Keratinocyte (primary cell): ENCODE results near the gene F13B. TPM values are rescaled to one million over a fixed set of nuclear protein-coding genes. Genes with fewer than 3 reads are reported as not detected.

Experiments
- DNase-seq: peaks from one replicate; pipeline ENCODE4 v3.0.0-alpha.2; 2011; ENCODE audit warnings: low read depth, missing footprints, low spot score
- FAIRE-seq: peaks from 2 replicates; lab custom pipeline; 2011; peaks lifted over from hg19 to GRCh38; lab: Jason Lieb, UNC
- H2AFZ ChIP-seq: 2 replicates; pipeline ENCODE4 v1.6.0; 2012; ENCODE audit warnings: low read length, control low read depth, inconsistent platforms; ENCODE audit not compliant: control insufficient read depth
- H3K27ac ChIP-seq: 2 replicates; pipeline ENCODE4 v1.5.1; 2011; ENCODE audit warnings: low read length; ENCODE audit not compliant: control insufficient read depth, insufficient read depth
- H3K27me3 ChIP-seq: 3 replicates; pipeline ENCODE4 v1.6.0; 2011; ENCODE audit warnings: low read length; ENCODE audit not compliant: control insufficient read depth, insufficient read depth; ENCODE audit errors: extremely low read depth
- H3K36me3 ChIP-seq, 2 experiments: 2 replicates in 1 of 2; 3 replicates in 1 of 2; pipeline ENCODE4 v1.5.1; 2011; ENCODE audit warnings: low read length in 2 of 2, mild to moderate bottlenecking in 1 of 2; ENCODE audit not compliant: control insufficient read depth in 2 of 2, insufficient read depth in 2 of 2; ENCODE audit errors: extremely low read depth in 1 of 2
- H3K4me1 ChIP-seq: 3 replicates; pipeline ENCODE4 v1.5.1; 2011; ENCODE audit warnings: low read length; ENCODE audit not compliant: control insufficient read depth, insufficient read depth; ENCODE audit errors: extremely low read depth
- H3K4me2 ChIP-seq: 3 replicates; pipeline ENCODE4 v1.6.0; 2011; ENCODE audit warnings: low read depth, low read length; ENCODE audit not compliant: control insufficient read depth, insufficient read depth; ENCODE audit errors: extremely low read depth
- H3K4me3 ChIP-seq, 3 experiments: fragments of 200-600 bp in 1 of 3; sonication (generic) in 1 of 3; 2 replicates in 2 of 3; 3 replicates in 1 of 3; pipeline ENCODE4 v1.5.1; 2011 to 2016; ENCODE audit warnings: low read length in 3 of 3, mild to moderate bottlenecking in 3 of 3, control low read depth in 2 of 3, inconsistent platforms in 1 of 3, low read depth in 1 of 3, mixed read lengths in 1 of 3, mixed run types in 1 of 3, moderate library complexity in 1 of 3; ENCODE audit not compliant: control insufficient read depth in 2 of 3, insufficient read depth in 2 of 3; ENCODE audit errors: extremely low read depth in 1 of 3
- H3K79me2 ChIP-seq: 2 replicates; pipeline ENCODE4 v1.6.0; 2012; ENCODE audit warnings: low read length; ENCODE audit not compliant: control insufficient read depth, insufficient read depth
- H3K9ac ChIP-seq: 3 replicates; pipeline ENCODE4 v1.6.0; 2011; ENCODE audit warnings: low read length; ENCODE audit not compliant: control insufficient read depth, insufficient read depth; ENCODE audit errors: extremely low read depth
- H3K9me1 ChIP-seq: 3 replicates; pipeline ENCODE4 v1.6.0; 2011; ENCODE audit warnings: low read length; ENCODE audit not compliant: control insufficient read depth, insufficient read depth; ENCODE audit errors: extremely low read depth
- H3K9me3 ChIP-seq: 2 replicates; pipeline ENCODE4 v1.5.1; 2012; ENCODE audit warnings: low read depth, low read length; ENCODE audit not compliant: control insufficient read depth
- H4K20me1 ChIP-seq: 3 replicates; pipeline ENCODE4 v1.6.0; 2011; ENCODE audit warnings: low read length; ENCODE audit not compliant: control insufficient read depth, insufficient read depth; ENCODE audit errors: extremely low read depth
- CTCF ChIP-seq, 3 experiments: IDR thresholded peaks in 1 of 3; conservative IDR thresholded peaks in 1 of 3; optimal IDR thresholded peaks in 1 of 3; 2 replicates in 2 of 3; 3 replicates in 1 of 3; pipeline versions ENCODE3 to v1.5.1; 2011; ENCODE audit warnings: low read length in 3 of 3, mild to moderate bottlenecking in 3 of 3, moderate library complexity in 2 of 3, control low read depth in 1 of 3, inconsistent platforms in 1 of 3; ENCODE audit not compliant: insufficient read depth in 2 of 3; ENCODE audit errors: extremely low read depth in 1 of 3
- EZH2 ChIP-seq: IDR thresholded peaks from one replicate; pipeline ENCODE4 v1.6.1; 2012; ENCODE audit warnings: inconsistent platforms, mild to moderate bottlenecking, low read length, moderate library complexity
- dilution Hi-C: fragments of 300-500 bp; cut with MboI; formaldehyde crosslinking; loops from one replicate; pipeline ENCODE4 v1.7.0; 2020; ENCODE audit warnings: low sequenced_read_pairs; ENCODE audit not compliant: extremely low pct_ligation_motif_present
- polyA plus RNA-seq, 5 experiments: library from polyadenylated mRNA; depleted of rRNA in 3 of 5; stranded (reverse) in 3 of 5; stranded (forward) in 1 of 5; unstranded in 1 of 5; fragments of >200 nt; gene quantifications; 1 replicate in 1 of 5; 2 replicates in 3 of 5; 3 replicates in 1 of 5; pipeline versions ENCODE4 v1.2.1 to v1.2.3, GENCODE V29; 2011 to 2012; ENCODE audit warnings: missing spikeins in 2 of 5, low read depth in 1 of 5, low replicate concordance in 1 of 5

F13B gene
- polyA plus RNA-seq, 1 donor (not counting 4 experiments of a cell fraction or from before 2014, with no cell fraction given), result not detected

GRCh38 chr1:197029749-197030148, 37.3 kb downstream of the F13B start:
- DNase-seq (no peak), FAIRE-seq (no peak)
- dilution Hi-C loops, result no loop called here
- H4K20me1 ChIP-seq, result no peaks in the 10 kb centered on the region
- peaks cover 5% of the 10 kb centered on the region for H3K4me1 ChIP-seq
- H3K27me3 ChIP-seq, result no peaks in the 10 kb centered on the region
- no peak overlapping the region for H3K4me3 ChIP-seq
- H3K4me2 ChIP-seq, result no peak overlapping the region
- H2AFZ ChIP-seq, result no peak overlapping the region
- no peaks in the 10 kb centered on the region for H3K79me2 ChIP-seq
- no peak for TF ChIP-seq EZH2
- TF ChIP-seq CTCF (optimal IDR thresholded peaks at IDR 0.05 in 1 of 3, IDR thresholded peaks at IDR 0.05 in 1 of 3, conservative IDR thresholded peaks at IDR 0.05 in 1 of 3; ENCODE audit: extremely low read depth in 1 of 3, insufficient read depth in 2 of 3, low read length in 3 of 3), result no peak
- H3K27ac ChIP-seq, result no peak overlapping the region
- no peaks in the 10 kb centered on the region for H3K9me3 ChIP-seq
- H3K36me3 ChIP-seq, result no peaks in the 10 kb centered on the region
- no peak overlapping the region for H3K9ac ChIP-seq
- H3K9me1 ChIP-seq, result no peaks in the 10 kb centered on the region

- H3K9ac ChIP-seq, result no peak overlapping the region
- FAIRE-seq, result no peak
- H3K9me3 ChIP-seq, result no peaks in the 10 kb centered on the region
- no peak overlapping the region for H2AFZ ChIP-seq
- no peaks in the 10 kb centered on the region for H3K36me3 ChIP-seq
- TF ChIP-seq EZH2, result no peak
- TF ChIP-seq CTCF (optimal IDR thresholded peaks at IDR 0.05 in 1 of 3, IDR thresholded peaks at IDR 0.05 in 1 of 3, conservative IDR thresholded peaks at IDR 0.05 in 1 of 3; ENCODE audit: extremely low read depth in 1 of 3, insufficient read depth in 2 of 3, low read length in 3 of 3), result no peak
- no peak for DNase-seq
- no peak overlapping the region for H3K4me3 ChIP-seq
- no peak overlapping the region for H3K27ac ChIP-seq
- dilution Hi-C loops, result no loop called here
- H3K27me3 ChIP-seq, result no peaks in the 10 kb centered on the region
- no peaks in the 10 kb centered on the region for H3K4me1 ChIP-seq
- H3K79me2 ChIP-seq, result no peaks in the 10 kb centered on the region
- H3K9me1 ChIP-seq, result no peaks in the 10 kb centered on the region
- no peak overlapping the region for H3K4me2 ChIP-seq
- no peaks in the 10 kb centered on the region for H4K20me1 ChIP-seq
These were observed 39.7 kb downstream of the F13B start for GRCh38 chr1:197027359-197027758.
